GM19023 (cell line): ENCODE measurements around the gene RAB7B.

ENCODE experiments used
- ATAC-seq: cut with Tn5 transposase; IDR thresholded peaks from one replicate; pipeline ENCODE4 v1.9.1; 2021; ENCODE audit warnings: mild to moderate bottlenecking, moderate library complexity; ENCODE audit not compliant: unreplicated experiment

The RAB7B gene

DNA sequence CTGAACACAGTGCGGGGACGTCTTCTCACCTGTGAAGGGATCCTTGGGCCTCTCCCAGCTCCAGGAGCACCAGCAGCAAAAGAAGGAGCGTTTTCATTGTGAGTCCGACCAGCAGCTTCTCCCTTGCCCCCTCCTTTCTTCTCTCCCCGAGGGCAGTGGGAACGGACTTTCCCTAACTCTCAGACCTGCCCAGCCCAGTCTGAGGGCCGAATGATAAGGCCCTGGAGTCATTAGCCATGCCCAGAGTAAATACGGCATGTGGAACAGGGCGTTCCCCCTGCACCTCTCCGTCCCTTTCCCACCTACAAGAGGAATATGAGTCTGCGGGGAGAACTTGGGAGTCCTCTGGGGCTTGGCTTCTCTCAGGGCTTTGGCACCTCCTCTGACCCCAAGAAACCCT, 20.5 kb upstream of the RAB7B start, which contains the start of gene CTSE:
TSS of gene CTSE (minus strand) at position 201 of the 400 bp plus-strand sequence. CDS start at position 97, 104 bp downstream.
- no peak for ATAC-seq

DNA sequence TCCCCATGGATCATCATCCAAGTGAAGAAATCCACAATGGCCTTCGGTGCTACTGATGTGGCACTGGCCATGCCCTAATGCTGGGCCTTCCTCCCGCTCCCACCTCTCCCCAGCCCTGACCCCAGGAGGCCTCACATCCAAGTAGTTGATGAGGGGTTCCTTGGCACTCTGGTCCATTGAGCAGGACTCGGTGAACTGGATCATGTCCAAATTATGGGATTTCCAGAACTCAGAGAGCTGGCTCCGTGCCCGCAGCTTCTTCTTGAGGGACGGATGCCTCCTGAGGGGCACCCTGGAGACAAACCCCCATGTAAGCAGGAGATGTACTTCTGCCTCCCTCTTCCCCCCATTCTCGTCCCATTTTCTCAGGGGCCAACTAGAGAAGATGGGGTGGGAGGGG, 19.6 kb upstream of the RAB7B start:
- ATAC-seq: no peak

DNA sequence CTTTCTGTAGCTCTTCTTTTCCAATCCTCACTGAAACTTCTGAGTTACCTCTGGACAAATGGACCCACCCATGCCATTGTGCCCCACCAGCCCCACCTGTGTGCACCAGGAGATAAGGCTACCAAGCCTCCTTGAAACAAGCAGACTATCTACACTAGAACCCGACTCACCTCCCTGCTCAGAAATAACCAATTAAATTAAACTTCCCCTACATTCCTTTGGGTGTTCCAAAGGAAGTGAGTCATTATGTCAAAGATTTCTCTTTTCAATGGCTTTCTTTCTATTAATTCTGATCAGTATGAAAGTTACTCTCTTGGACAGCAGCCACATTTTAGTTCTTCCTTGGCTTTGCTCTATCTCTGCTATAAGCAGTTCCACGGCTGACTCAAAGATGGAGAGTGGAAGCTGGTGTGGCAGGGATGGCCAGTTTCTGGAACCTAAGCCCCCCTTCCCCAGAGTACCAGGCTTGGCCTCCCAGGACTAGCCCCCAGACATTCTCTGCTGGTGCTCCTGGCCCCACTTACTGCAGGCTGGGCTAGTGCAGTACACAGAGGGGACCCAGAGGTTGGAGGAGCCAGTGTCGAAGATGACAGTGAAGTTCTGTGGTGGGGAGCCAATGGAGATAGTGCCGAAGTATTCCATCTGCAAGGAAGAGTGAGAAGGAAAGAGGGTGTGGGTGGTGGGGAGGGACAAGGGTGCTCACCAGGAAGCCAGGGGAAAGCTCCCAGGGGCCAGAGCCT, 18.6 kb upstream of the RAB7B start:
- no peak for ATAC-seq

DNA sequence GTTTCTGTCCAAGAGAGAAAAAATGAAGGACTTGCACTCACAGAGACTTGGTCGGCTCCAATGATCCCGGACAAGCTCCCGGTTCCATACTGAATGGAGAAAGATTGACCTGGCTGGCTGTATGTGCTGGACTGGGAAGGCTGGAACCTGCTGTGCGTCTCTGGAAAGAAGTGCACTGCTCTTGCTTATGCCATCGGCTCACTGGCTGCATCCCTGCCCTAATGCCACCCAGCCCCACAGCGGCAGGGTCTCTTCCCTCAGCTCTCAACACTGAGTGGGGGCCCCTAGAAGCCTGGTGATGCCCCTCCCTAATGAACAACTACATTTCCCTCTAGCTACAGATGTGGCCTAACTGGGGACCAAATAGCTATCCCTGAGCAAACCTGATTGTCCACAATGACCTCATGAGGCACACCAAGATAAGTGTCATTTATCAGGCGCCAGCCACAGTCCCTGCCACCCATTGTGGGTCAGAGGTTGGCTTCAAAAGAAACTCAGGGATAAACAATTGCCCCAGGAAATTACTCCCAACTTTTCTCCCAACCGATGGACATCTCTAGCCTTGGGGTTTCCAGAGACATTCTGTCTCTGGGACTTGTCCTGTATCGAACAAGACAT, 17.9 kb upstream of the RAB7B start:
- no peak for ATAC-seq

GRCh38 chr1:206020393-206021007, 17.3 kb upstream of the RAB7B start:
- ATAC-seq: no peak

- no peak for ATAC-seq
These were observed 11.9 kb upstream of the RAB7B start for GRCh38 chr1:206015071-206015470.

- ATAC-seq: no peak
These were observed 11.4 kb upstream of the RAB7B start for GRCh38 chr1:206014601-206015000.

DNA sequence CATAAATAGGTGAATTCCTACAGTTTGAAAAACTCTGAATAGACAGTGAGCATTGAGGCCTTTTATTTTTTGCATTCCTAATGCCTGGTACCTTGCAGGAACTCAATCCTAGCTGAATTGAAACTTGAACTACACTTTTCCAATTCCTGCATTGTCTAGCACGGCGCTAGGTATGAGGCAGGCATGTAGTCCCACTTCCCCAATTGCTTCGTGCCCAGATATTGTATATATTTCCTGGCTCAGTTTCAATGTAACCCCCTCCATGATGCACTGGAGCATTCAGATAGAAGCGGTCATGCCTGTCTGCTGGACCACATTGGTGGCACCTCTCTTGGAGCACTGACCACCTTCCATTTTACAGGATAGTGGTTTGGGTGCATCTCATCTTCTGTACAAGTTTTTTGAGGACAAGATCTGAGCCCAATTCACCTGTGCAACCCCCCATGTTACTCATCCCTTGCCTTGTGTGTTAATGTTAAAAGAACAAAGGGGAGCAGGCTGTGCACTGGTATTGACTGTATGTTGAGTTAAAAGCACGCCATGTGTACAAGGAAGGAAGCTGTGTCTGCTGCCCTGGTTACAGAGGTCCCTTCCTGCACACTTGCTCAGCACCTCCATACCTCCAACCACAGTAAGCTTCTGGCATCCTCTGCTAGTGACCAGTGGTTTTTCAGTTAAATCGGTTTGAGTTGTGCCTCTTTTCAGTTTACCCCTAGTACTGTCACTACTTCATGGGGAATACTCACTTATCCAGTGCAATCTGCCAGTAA, 10.0 kb upstream of the RAB7B start:
- no peak for ATAC-seq

DNA sequence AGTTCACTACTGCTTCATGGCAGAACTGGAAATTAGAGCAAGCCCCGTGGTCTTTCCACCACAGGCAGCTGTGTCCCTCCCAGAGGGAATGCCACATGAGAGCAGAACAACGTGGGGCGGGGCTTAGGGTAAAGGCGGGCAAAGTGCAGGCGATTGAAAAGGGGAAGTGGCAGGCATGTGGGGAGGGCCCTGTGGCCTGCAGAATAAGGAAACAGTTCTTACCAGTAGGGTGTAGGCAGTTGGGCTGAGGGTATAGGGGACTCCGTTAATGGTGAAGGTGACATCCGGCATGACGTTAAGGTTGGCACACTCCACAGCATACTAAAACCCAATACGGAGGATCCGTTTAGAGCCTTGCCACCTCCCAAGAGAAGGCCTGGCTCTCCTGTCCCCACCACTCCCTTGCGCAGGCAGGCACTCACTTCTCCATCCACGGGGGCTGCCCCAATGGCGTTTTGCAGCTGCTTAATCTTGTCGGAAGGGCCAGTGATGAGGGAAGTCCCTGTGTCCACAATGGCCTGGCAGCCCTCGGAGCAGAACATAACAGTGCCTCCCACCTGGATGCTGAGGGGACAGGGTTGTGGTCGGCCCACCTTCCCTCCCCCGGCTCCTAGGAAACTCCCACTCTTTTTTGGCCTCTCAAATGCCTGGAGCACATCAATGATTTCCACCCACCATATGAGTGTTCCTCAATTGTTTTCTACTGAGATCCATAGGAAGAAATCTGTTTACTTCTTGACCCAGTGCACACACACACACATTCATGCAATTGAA, 9.1 kb upstream of the RAB7B start:
- peak; percentile 91 for ATAC-seq

- ATAC-seq: no peak
These were observed 7.9 kb upstream of the RAB7B start for GRCh38 chr1:206011057-206011456.

GRCh38 chr1:206010060-206010459, 6.9 kb upstream of the RAB7B start:
- no peak for ATAC-seq

GRCh38 chr1:206006946-206007345, 3.8 kb upstream of the RAB7B start:
- no peak for ATAC-seq

DNA sequence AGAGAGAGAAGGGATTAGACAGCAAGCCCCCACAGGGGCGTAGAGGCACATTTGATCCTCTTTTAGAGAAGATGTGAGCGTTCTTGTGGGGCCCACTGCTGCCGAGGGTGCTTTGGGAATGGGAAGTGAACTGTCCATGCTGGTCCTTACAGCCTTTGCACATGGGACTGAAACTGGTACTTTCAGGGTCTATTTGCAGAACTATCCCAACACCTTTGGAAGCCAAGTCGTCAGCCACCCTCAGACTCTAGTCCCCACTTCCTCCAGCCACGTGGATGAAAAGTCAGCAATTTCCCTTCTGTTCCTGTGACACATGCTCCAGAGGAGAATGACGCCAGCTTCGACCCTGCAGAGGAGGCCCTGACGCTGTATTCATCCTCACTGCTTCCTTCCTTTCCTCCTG, 2.6 kb upstream of the RAB7B start:
- no peak for ATAC-seq

- no peak for ATAC-seq
These were observed 2.0 kb upstream of the RAB7B start for GRCh38 chr1:206005234-206005633.

DNA sequence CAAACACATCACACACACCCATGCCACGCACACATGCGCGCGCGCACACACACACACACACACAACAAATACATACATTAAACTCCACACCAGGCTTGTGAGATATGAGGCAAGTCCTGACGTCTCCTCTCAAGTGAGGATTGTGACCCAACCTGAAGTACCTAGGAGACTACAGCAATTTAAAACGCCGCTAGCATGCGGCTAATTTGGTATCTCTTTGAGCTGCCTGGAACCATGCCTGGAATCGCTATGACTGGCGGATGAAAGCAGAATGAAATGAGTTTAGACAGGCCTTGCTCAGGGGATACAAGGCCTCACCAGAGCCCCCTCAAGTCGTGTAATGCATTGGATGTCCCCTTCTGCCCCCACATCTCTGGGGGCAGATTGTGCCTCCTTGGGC, 1.6 kb upstream of the RAB7B start:
- ATAC-seq: no peak

DNA sequence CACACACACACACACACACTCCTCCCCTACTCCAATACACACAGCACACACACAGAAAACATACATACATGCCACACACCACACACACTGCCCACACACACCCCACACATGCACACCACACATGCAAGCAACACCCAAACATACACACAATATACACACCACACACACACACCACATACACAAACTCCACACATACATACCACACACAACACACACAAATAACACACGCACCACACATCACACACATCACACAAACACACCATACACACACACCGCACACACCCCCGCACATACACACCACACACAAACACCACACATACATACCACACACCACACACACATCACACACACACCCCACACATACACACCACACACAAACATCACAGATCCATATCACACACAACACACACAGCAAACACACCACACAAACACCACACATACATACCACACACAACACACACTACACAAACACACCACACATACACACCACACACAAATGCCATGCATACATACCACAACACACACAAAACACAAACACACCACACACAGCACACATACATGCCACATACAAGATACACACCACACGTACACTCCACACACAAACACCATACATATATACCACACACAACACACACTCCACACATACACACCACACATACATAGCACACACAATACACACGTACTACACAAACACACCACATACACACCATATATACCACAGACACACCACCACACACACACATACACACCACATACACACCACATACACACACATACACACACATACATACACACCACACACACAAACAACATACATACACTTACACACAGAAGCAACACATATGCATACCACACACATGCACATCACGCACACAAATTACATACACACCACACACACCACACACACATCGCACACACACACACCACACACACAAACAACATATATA, 932 bp upstream of the RAB7B start:
- ATAC-seq: no peak

DNA sequence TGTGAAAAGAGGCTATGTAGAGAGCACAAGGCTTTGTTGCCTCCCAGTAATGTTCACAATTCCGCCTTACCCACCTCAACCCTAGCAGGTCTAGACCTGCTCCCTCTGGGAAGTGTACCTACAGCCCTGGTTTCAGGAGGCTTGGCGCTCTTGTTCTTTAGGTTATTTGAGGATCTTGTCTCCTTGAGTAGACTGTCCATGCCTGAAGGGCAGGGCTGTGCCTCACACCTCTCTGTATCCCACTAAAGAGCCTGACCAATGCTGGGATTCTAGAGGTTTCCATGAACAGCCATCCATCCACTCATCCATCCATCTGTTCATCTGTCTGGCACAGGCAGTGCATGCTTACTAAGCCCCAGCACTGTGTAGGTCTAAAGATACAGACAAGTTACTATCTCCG, 1.0 kb downstream of the RAB7B start:
- no peak for ATAC-seq

DNA sequence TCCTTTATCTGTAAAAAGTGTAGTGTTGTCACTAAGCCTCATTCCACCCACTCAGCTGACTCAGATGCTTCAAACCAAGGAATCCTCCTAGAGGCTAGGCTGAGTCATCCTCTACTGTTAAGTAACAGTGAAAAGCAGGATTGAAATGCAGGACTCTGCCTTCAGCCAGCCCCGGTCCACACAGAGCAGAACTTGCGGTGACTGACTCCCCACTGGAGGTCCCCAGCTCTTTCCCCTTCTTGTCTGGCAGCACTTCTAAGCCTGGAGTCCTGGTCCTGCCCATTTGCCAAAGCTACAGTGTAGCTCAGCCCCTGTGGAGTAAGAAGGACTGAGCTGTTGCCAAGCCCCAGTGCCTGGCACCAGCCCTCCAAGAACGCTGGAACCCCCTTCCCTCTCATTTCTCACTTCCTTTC, 1.7 kb downstream of the RAB7B start:
- no peak for ATAC-seq

DNA sequence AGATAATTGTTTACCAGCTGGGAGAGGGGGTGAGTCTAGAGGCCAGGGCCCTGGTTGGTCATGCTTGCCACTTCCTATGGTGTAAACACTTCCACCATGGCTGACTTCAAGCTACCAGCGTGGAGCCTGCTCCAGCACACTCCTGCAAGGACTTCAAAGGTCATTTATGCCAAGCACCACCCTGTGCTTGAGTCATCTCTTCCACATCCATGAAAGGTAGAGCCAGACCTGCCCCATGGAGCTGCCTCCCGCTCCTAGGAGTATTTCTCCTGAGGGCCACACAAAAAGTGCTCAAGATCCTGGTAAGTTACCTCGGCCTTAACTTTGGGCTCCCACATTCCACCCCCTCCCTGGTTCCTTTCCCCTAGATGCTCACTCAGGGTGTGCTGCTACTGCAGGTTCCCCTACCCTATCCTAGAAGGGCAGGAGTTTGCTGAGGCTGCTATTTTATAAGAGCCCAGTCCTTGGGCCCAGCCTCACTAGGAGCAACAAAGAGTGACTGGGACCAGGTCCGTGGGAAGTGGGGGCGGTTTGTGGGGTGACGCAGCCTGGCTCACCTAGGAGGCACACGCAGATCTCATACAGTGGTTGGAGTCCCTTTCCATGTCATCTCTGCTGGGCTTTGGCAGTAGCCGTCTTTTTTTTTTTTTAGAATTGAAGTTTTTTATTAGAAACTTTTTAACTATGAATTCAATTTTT, 2.4 kb downstream of the RAB7B start:
- ATAC-seq: no peak
